Neural cell (in vitro differentiated cells): ENCODE data around the gene CDH4.

Source experiments
- CTCF ChIP-seq: fragments of 450-650 bp; IDR thresholded peaks from 2 replicates; pipeline ENCODE4 v1.5.1; 2014; ENCODE audit warnings: antibody characterized with exemption, mild to moderate bottlenecking, moderate library complexity; ENCODE audit not compliant: poor library complexity, severe bottlenecking
- EZH2 ChIP-seq: fragments of 200-600, 300-800 bp; shearing (Covaris generic), sonication (generic); IDR thresholded peaks from 2 replicates; pipeline ENCODE4 v1.6.1; 2014; ENCODE audit warnings: antibody characterized with exemption, low read length, borderline replicate concordance, mild to moderate bottlenecking; ENCODE audit not compliant: insufficient read depth, poor library complexity, severe bottlenecking
- SMC3 ChIP-seq: fragments of 450-650 bp; conservative IDR thresholded peaks from 2 replicates; pipeline ENCODE4 v1.6.1; 2014; ENCODE audit warnings: antibody characterized with exemption, mild to moderate bottlenecking, moderate library complexity; ENCODE audit not compliant: poor library complexity
- TAF1 ChIP-seq: IDR thresholded peaks from 2 replicates; pipeline ENCODE4 v1.6.1; 2012; ENCODE audit warnings: low read depth

DNA sequence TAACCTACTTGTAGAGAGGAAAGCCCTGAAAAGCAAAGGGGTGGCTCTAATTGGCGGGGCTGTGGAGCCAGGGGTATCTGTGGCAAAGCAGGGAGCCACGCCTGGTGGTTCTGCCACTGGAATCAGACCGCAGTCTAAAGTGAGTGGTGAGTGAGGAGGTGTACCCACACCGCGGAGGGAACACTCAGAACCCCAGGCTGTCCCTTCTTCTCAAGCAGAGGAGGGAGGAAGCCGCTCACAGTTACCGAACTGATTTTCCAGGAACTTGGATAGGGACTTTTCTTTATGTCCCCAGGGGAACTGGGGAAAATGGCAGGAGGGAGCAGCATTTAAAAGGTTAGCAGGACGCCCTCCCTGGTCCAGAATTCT lies 526.4 kb downstream of the CDH4 start:
- TF ChIP-seq TAF1 (no peak), SMC3 (no peak), EZH2 (no peak), CTCF (no peak)
